GM12865 (cell line): ENCODE measurements around the gene KRT32.

Source experiments
- DNase-seq: peaks from one replicate; pipeline ENCODE4 v3.0.0; 2010; ENCODE audit warnings: low read depth
- H3K4me3 ChIP-seq: 2 replicates; pipeline ENCODE4 v1.5.1; 2011; ENCODE audit warnings: mild to moderate bottlenecking, low read depth, low read length, control low read depth
- TF ChIP-seq, protein P1 (sequence below): IDR thresholded peaks from 2 replicates; pipeline ENCODE4 v1.5.1; 2011; ENCODE audit warnings: low read length, control low read depth, low read depth, inconsistent platforms; ENCODE audit not compliant: insufficient read depth; ENCODE audit errors: missing control alignments

The KRT32 gene

DNA sequence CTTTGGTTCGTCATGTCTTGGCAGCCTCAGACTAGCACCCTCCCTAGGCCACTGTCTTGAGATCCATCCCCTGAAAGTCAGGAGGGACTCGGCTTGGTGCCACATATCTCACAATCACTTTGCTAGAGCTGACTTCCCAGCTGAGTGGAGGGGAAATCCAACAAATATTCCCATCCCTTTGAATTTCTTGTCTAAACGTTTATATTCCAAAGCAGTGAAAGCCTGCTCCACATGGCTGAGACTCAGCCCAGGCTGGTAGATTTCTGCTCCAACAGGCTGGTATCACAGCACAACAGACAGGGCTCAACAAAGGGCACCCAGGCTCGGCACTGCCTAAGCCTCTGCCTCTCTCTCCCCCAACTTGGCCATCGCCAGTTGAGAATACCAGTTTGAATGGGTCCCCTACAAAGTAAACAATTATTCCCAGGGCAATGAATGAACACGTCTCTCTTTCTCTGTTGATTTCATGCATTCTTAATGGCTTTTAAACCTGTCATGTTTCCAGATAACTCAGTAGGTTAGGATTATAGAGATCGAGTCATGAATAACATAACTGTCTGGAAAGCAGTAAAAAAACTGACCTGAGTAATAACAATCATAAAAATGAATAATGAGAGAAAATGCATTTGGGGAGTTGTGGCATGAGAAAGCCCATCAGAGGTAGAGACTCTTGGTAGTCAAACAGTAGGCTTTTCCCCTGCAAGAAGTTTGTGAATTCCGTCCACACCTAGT lies 37.2 kb upstream of the KRT32 start:
- no peak for DNase-seq
- TF ChIP-seq, protein P1, sequence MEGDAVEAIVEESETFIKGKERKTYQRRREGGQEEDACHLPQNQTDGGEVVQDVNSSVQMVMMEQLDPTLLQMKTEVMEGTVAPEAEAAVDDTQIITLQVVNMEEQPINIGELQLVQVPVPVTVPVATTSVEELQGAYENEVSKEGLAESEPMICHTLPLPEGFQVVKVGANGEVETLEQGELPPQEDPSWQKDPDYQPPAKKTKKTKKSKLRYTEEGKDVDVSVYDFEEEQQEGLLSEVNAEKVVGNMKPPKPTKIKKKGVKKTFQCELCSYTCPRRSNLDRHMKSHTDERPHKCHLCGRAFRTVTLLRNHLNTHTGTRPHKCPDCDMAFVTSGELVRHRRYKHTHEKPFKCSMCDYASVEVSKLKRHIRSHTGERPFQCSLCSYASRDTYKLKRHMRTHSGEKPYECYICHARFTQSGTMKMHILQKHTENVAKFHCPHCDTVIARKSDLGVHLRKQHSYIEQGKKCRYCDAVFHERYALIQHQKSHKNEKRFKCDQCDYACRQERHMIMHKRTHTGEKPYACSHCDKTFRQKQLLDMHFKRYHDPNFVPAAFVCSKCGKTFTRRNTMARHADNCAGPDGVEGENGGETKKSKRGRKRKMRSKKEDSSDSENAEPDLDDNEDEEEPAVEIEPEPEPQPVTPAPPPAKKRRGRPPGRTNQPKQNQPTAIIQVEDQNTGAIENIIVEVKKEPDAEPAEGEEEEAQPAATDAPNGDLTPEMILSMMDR, result no peak
- no peak overlapping the region for H3K4me3 ChIP-seq

DNA sequence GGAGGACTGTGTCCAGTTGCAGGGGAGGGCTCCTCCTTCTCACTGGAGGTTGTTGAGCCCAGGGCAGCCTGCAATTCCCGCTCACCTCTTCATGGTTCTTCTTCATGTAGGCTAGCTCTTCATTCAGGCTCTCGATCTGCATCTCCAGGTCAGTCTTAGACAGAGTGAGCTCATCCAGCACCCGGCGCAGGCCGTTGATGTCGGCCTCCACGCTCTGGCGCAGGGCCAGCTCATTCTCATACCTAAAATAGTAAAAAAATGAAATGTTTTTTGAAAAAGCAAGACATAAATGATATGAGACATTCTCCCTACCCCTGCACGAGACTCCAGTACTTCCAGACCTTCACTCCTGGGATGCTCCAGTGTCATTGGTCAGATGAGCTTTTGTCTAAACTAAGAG lies 36.0 kb upstream of the KRT32 start:
- TF ChIP-seq, protein P1, result no peak
- H3K4me3 ChIP-seq, result no peak overlapping the region
- no peak for DNase-seq

DNA sequence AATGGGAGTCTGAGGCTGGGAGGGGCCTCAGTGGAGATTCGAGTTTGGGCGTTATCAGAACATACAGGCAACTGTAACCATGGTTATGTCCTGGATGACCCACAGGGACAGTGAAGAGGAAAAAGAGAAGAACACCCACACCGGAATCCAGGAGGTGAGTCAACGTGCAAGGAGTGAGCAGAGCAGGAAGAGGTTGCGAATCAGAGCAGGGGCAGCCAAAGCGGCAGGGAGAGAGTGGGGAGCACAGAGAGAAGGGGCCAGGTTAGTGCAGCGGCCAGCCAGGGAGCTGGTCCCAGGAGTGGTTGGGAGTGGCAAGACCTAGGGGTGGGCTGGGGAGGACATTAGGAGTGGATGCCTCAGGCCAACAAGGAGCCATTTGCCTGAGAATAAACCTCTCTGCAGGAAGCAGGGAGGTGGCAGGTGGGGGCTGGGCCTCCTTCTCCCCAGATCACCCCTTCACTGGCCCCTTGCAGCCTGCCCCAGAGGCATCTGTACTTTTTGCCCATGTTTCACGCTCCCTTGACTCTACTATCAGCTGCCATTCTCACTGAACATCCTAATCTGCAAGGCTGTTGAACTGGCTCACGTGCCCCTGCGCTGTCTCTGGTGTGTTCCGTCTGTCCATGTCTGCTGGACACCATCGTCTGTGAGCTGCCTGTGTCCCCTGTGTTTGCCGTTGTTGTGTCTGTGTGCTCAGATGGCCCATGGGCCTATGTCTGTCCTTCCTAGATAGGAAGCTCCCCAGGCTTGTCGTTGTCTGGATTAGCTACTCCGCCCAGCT lies 33.1 kb upstream of the KRT32 start:
- TF ChIP-seq, protein P1, result no peak
- no peak overlapping the region for H3K4me3 ChIP-seq
- DNase-seq, result no peak

DNA sequence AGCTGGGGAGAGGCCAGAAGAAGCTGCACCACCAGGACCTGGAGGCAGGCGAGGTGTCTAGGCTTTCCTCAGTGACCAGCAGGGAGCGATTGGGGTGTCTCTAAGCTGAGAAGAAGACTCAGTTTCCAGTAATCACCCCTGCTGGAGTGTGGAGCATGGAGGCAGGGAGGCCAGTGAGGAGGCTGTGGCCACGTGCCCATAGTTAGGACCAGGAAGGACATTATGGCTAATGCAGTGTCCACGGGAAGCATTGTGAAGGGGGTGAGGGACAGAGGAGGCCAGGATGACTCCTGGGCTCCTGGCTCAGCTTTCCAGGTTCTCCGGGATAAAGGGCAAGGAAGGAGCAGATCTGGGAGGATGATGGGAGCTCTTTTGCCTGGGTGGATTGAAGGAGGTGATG lies 32.5 kb upstream of the KRT32 start:
- no peak for DNase-seq
- H3K4me3 ChIP-seq, result no peak overlapping the region
- TF ChIP-seq, protein P1, result no peak

DNA sequence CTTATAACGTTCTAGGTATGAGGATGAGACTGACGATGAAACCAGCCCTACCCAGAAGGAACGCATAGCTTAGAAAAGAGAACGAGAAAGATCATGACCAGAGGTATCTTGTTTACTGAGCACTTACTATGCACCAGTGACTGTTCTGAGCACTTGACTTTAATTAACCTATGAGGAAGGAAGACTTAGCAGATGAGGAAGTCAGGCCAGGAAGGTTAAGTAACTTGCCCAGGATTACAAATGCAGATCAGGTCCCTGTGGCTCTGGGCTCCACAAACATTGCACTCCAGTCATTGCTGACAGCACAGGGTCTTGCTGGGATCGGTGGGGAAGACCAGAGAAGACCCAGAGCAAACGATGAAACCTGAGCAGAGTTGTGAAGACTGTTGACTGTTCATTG lies 31.1 kb upstream of the KRT32 start:
- DNase-seq, result no peak
- H3K4me3 ChIP-seq, result no peak overlapping the region
- TF ChIP-seq, protein P1, result no peak

DNA sequence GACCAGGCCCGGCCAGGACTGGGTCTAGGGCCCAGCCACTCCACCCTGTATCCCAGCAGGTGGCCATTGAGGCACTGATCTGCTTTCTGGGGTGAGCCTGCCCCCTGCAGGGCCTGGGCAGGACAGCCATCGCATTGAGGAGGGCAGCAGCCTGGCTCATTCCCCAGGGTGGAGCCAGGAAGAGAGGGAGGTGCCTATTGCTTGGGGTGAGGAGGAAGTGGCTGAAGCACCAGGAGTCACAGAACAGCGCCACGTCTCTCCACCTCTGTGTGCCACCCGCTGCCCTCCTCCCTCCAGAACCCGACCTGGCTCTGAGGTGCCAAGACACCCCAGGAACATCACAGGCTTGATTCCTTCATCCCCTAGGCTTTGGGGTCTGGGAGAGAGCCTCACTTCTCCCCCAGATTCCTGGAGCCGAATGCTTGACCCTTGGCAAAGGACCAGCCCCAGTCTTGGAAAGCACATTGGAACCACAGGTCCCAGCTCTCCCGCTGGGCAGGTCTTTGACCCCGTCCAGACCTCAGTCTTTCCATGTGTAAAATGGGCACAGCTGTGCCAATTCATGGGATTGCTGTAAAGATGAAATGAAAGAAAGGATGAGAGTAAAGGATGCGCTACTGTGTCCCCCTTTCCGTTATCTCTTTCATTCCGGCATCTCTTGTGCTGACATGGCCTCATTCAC lies 29.8 kb upstream of the KRT32 start:
- DNase-seq, result peak; percentile 77
- TF ChIP-seq, protein P1, result peak; percentile 54
- H3K4me3 ChIP-seq, result no peak overlapping the region
